DND-41 (cell line): Measurements from ENCODE around the gene KLHL1.

Experiments
- ATAC-seq: fragments of 200-7000 bp; cut with Tn5 transposase; 3 replicates; pipeline ENCODE4 v1.9.1; 2021; ENCODE audit warnings: low read depth; ENCODE audit not compliant: insufficient read depth
- DNase-seq: peaks from one replicate; pipeline ENCODE4 v3.0.0-alpha.2; 2020
- H2AFZ ChIP-seq: 2 replicates; pipeline ENCODE4 v1.6.0; 2012; ENCODE audit warnings: low read depth, low read length
- H3K27ac ChIP-seq: 2 replicates; pipeline ENCODE4 v1.5.1; 2012; ENCODE audit warnings: low read length, inconsistent platforms
- H3K27me3 ChIP-seq: fragments of 200-600 bp; sonication (generic); 2 replicates; pipeline ENCODE4 v1.6.0; 2012; ENCODE audit warnings: low read length, mild to moderate bottlenecking, inconsistent platforms; ENCODE audit not compliant: insufficient read depth, poor library complexity
- H3K36me3 ChIP-seq: 2 replicates; pipeline ENCODE4 v1.5.1; 2012; ENCODE audit warnings: low read length, inconsistent platforms; ENCODE audit not compliant: insufficient read depth
- H3K4me1 ChIP-seq: 2 replicates; pipeline ENCODE4 v1.5.1; 2012; ENCODE audit warnings: mild to moderate bottlenecking, low read length; ENCODE audit not compliant: insufficient read depth
- H3K4me2 ChIP-seq: 2 replicates; pipeline ENCODE4 v1.6.0; 2012; ENCODE audit warnings: mild to moderate bottlenecking, moderate library complexity, low read length, inconsistent platforms; ENCODE audit not compliant: insufficient read depth
- H3K4me3 ChIP-seq, 2 experiments: fragments of 200-600 bp in 1 of 2; shearing (Covaris generic) in 1 of 2; 2 replicates each; pipeline ENCODE4 v1.5.1; 2012 to 2016; ENCODE audit warnings: inconsistent platforms in 2 of 2, low read length in 2 of 2, mild to moderate bottlenecking in 2 of 2, low read depth in 1 of 2, moderate library complexity in 1 of 2
- H3K79me2 ChIP-seq: 2 replicates; pipeline ENCODE4 v1.6.0; 2012; ENCODE audit warnings: low read length, inconsistent platforms; ENCODE audit not compliant: insufficient read depth
- H3K9ac ChIP-seq: 2 replicates; pipeline ENCODE4 v1.6.0; 2012; ENCODE audit warnings: low read depth, mild to moderate bottlenecking, inconsistent platforms, low read length, moderate library complexity
- H3K9me3 ChIP-seq: 2 replicates; pipeline ENCODE4 v1.5.1; 2012; ENCODE audit warnings: low read length, moderate library complexity, mild to moderate bottlenecking, inconsistent platforms; ENCODE audit not compliant: insufficient read depth, severe bottlenecking
- H4K20me1 ChIP-seq: 2 replicates; pipeline ENCODE4 v1.6.0; 2012; ENCODE audit warnings: low read length; ENCODE audit not compliant: insufficient read depth
- EZH2 ChIP-seq: IDR thresholded peaks from 3 replicates; pipeline ENCODE4 v1.6.1; 2012; ENCODE audit warnings: borderline replicate concordance, low read depth, mild to moderate bottlenecking, moderate library complexity, low read length, inconsistent platforms; ENCODE audit not compliant: severe bottlenecking
- TF ChIP-seq, protein P1 (sequence below): IDR thresholded peaks from 2 replicates; pipeline ENCODE4 v1.5.1; 2012; ENCODE audit warnings: borderline replicate concordance, low read length, moderate library complexity, mild to moderate bottlenecking; ENCODE audit not compliant: poor library complexity, severe bottlenecking; ENCODE audit errors: extremely low read depth

The KLHL1 gene

DNA sequence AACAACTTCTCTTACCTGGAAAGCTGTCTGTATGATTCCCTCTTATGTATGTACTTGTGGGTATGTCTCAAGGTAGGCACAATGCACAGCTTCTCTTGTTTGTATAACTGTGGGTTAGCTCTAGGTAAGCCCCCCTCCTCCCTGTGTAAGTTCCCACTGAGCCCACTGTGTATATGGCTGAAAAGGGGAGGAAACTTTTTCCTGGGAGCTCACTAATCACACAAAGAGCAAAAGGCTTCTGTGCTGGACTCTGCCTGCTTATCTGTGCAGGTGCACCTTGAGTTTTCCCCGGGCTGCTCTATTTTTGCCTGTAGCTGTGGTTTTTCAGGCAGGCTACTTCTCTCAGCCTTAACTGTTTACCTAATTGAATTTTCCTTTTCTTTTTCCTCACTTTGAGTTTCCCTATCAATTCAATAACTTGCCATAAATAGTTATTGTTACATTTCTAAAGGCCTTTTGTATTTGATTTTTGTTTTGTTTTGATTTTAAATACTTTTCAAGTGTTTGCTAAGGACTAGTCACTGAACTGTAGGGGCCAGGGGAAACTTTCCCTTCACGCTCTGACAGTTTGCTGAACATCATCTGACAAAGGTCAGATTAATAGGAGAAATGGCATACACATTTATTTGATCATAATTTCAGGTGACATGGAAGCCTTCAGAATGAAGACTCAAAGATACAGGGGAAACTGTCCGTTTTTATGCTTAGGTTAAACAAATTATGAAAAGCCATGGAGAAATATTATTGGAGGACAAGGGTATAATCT is 424.1 kb downstream of the KLHL1 start:
- no peak for TF ChIP-seq EZH2
- TF ChIP-seq, protein P1, sequence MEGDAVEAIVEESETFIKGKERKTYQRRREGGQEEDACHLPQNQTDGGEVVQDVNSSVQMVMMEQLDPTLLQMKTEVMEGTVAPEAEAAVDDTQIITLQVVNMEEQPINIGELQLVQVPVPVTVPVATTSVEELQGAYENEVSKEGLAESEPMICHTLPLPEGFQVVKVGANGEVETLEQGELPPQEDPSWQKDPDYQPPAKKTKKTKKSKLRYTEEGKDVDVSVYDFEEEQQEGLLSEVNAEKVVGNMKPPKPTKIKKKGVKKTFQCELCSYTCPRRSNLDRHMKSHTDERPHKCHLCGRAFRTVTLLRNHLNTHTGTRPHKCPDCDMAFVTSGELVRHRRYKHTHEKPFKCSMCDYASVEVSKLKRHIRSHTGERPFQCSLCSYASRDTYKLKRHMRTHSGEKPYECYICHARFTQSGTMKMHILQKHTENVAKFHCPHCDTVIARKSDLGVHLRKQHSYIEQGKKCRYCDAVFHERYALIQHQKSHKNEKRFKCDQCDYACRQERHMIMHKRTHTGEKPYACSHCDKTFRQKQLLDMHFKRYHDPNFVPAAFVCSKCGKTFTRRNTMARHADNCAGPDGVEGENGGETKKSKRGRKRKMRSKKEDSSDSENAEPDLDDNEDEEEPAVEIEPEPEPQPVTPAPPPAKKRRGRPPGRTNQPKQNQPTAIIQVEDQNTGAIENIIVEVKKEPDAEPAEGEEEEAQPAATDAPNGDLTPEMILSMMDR: no peak
- Histone ChIP-seq H3K79me2 (no peaks in the 10 kb centered on the region), H3K4me1 (no peaks in the 10 kb centered on the region), H4K20me1 (no peaks in the 10 kb centered on the region), H3K27me3 (no peaks in the 10 kb centered on the region), H2AFZ (no peak overlapping the region), H3K4me3 (no peak overlapping the region), H3K4me2 (no peak overlapping the region), H3K36me3 (no peaks in the 10 kb centered on the region), H3K9ac (no peak overlapping the region), H3K9me3 (no peaks in the 10 kb centered on the region), H3K27ac (no peak overlapping the region)
- ATAC-seq (no peak), DNase-seq (no peak)

DNA sequence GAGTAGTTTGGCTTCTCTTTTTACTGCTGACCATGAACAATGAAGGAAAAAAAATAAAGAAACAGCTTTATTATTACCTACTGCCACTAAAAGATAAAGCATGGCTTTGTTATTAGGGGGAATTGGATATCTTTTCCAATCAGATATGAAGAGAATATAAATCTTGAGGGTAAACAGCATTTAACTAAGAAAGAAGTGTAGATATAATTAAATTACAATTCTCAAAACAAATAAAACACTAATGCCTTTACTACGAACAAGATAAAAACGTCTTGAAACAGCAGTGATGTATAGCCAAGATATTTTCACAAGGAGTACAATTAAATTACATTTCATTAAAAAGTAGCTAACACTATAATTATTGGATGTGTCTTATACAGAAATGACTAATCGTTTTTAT is 426.5 kb downstream of the KLHL1 start:
- no peak for TF ChIP-seq EZH2
- TF ChIP-seq, protein P1: no peak
- H2AFZ ChIP-seq: no peak overlapping the region
- H4K20me1 ChIP-seq: no peaks in the 10 kb centered on the region
- no peaks in the 10 kb centered on the region for H3K27me3 ChIP-seq
- H3K4me2 ChIP-seq: no peak overlapping the region
- ATAC-seq (no peak), DNase-seq (no peak)
- no peaks in the 10 kb centered on the region for H3K79me2 ChIP-seq
- H3K4me3 ChIP-seq: no peak overlapping the region
- H3K36me3 ChIP-seq: no peaks in the 10 kb centered on the region
- H3K9ac ChIP-seq: no peak overlapping the region
- no peak overlapping the region for H3K27ac ChIP-seq
- no peaks in the 10 kb centered on the region for H3K9me3 ChIP-seq
- H3K4me1 ChIP-seq: no peaks in the 10 kb centered on the region

DNA sequence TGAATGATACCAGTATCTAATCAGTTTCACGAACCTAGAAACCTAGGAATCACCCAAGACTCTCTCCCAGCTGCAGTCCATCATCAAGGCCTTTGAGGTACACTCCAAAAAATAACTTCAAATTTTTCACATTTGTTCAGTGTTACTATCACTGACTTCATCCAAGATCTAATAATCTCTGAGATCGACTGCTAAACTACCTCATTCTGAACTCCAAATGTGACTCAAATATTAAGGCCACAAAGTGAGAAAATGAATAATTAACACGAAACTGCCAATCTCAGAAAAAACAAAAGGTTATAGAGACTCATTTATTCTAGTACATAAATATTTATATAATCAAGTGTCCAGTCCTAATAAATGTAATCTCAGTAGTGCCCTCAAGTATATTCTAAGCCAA is 430.9 kb downstream of the KLHL1 start:
- no peaks in the 10 kb centered on the region for H3K27me3 ChIP-seq
- no peaks in the 10 kb centered on the region for H3K36me3 ChIP-seq
- H3K4me1 ChIP-seq: no peaks in the 10 kb centered on the region
- no peak overlapping the region for H3K4me3 ChIP-seq
- ATAC-seq (no peak), DNase-seq (no peak)
- H3K9me3 ChIP-seq: no peaks in the 10 kb centered on the region
- H4K20me1 ChIP-seq: no peaks in the 10 kb centered on the region
- H3K27ac ChIP-seq: no peak overlapping the region
- H2AFZ ChIP-seq: no peak overlapping the region
- TF ChIP-seq, protein P1: no peak
- TF ChIP-seq EZH2: no peak
- H3K79me2 ChIP-seq: no peaks in the 10 kb centered on the region
- H3K4me2 ChIP-seq: no peak overlapping the region
- no peak overlapping the region for H3K9ac ChIP-seq

DNA sequence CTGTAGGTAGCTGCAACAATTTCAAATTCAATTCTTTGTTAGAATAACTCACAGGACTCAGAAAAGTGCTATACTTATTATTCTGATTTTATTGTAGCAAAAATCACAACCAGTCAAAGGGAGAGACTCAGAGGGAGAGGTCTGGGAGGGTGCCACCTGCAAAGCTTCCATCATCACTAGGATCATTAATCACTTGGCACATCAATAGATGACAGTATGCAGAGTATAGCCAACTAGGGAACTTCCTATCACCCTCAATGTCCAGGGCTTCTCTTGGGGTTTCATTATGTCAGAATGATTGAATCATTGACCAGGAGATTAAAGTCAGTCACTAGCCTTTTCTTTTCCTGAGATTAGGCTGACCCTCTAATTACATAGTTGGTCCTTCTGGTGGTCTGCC is 432.0 kb downstream of the KLHL1 start:
- H2AFZ ChIP-seq: no peak overlapping the region
- no peak overlapping the region for H3K27ac ChIP-seq
- ATAC-seq: no peak
- DNase-seq: no peak
- no peaks in the 10 kb centered on the region for H3K9me3 ChIP-seq
- no peak overlapping the region for H3K4me3 ChIP-seq
- H3K4me1 ChIP-seq: no peaks in the 10 kb centered on the region
- H4K20me1 ChIP-seq: no peaks in the 10 kb centered on the region
- no peak overlapping the region for H3K9ac ChIP-seq
- no peaks in the 10 kb centered on the region for H3K36me3 ChIP-seq
- H3K4me2 ChIP-seq: no peak overlapping the region
- H3K27me3 ChIP-seq: no peaks in the 10 kb centered on the region
- H3K79me2 ChIP-seq: no peaks in the 10 kb centered on the region
- TF ChIP-seq, protein P1: no peak
- no peak for TF ChIP-seq EZH2
